IMR-90 (cell line): ENCODE measurements around the gene SPATA2. TPM values are rescaled to one million over a fixed set of nuclear protein-coding genes. Genes with fewer than 3 reads are reported as not detected.

Experiments used
- ATAC-seq: fragments of 200-7000 bp; cut with Tn5 transposase; 2 replicates; pipeline ENCODE4 v1.9.1; 2020; ENCODE audit warnings: low read depth, mild to moderate bottlenecking, moderate library complexity
- BruUV-seq: library from RNA; stranded (reverse); fragments of 400-500 nt; replicated peaks from 2 replicates; lab custom pipeline; 2021; lab: Mats Ljungman, UMichigan
- CTCF ChIA-PET: fragments of 300-600 bp; formaldehyde crosslinking; extraction: SDS; loops from one replicate; lab custom pipeline; 2021; ENCODE audit warnings: antibody characterized with exemption; lab: Yijun Ruan, JAX
- POLR2A ChIA-PET: fragments of 300-600 bp; sonication (Branson Sonifier 250); formaldehyde crosslinking; loops from one replicate; lab custom pipeline; 2022; ENCODE audit warnings: antibody characterized with exemption; ENCODE audit not compliant: unreplicated experiment; lab: Charles Lee
- DNase-seq: peaks from one replicate; pipeline ENCODE4 v3.0.0; 2013
- H2AFZ ChIP-seq: replicated peaks from 2 replicates; pipeline ENCODE3; 2013; ENCODE audit warnings: low read length, mild to moderate bottlenecking; ENCODE audit not compliant: poor library complexity
- H2AK5ac ChIP-seq: 2 replicates; pipeline ENCODE4 v1.6.1; 2013; ENCODE audit warnings: low read depth, low read length, inconsistent platforms
- H2AK9ac ChIP-seq: replicated peaks from 2 replicates; pipeline ENCODE3; 2013; ENCODE audit warnings: mild to moderate bottlenecking, low read depth, low read length, moderate library complexity; ENCODE audit not compliant: poor library complexity
- H2BK120ac ChIP-seq: 2 replicates; pipeline ENCODE4 v1.6.1; 2013; ENCODE audit warnings: low read depth, low read length, inconsistent platforms
- H2BK15ac ChIP-seq: 3 replicates; pipeline ENCODE4 v1.6.1; 2013; ENCODE audit warnings: low read depth, low read length, inconsistent platforms
- H2BK20ac ChIP-seq: 2 replicates; pipeline ENCODE4 v1.6.1; 2013; ENCODE audit warnings: low read depth, mild to moderate bottlenecking, inconsistent platforms, low read length, moderate library complexity
- H2BK5ac ChIP-seq: 2 replicates; pipeline ENCODE4 v1.6.1; 2013; ENCODE audit warnings: mild to moderate bottlenecking, low read depth, low read length, inconsistent platforms; ENCODE audit not compliant: poor library complexity, severe bottlenecking
- H3K14ac ChIP-seq: replicated peaks from 2 replicates; pipeline ENCODE4 v1.6.1; 2013; ENCODE audit warnings: low read depth, low read length, inconsistent platforms
- H3K18ac ChIP-seq: 2 replicates; pipeline ENCODE4 v1.6.1; 2013; ENCODE audit warnings: low read depth, low read length, control low read depth
- H3K23ac ChIP-seq: 2 replicates; pipeline ENCODE4 v1.6.1; 2013; ENCODE audit warnings: low read depth, low read length, inconsistent platforms
- H3K27ac ChIP-seq: 2 replicates; pipeline ENCODE4 v1.5.1; 2013; ENCODE audit warnings: mild to moderate bottlenecking, control low read depth, low read length; ENCODE audit not compliant: insufficient read depth
- H3K27me3 ChIP-seq: 2 replicates; pipeline ENCODE4 v1.6.1; 2013; ENCODE audit warnings: low read length; ENCODE audit not compliant: control insufficient read depth, insufficient read depth
- H3K36me3 ChIP-seq: 2 replicates; pipeline ENCODE4 v1.6.1; 2013; ENCODE audit warnings: low read length, mixed read lengths; ENCODE audit not compliant: control insufficient read depth, insufficient read depth
- H3K4ac ChIP-seq: 2 replicates; pipeline ENCODE4 v1.6.1; 2013; ENCODE audit warnings: low read depth, low read length, inconsistent platforms
- H3K4me1 ChIP-seq: 2 replicates; pipeline ENCODE4 v1.6.1; 2013; ENCODE audit warnings: low read length, mixed read lengths; ENCODE audit not compliant: control insufficient read depth, insufficient read depth
- H3K4me2 ChIP-seq: 2 replicates; pipeline ENCODE4 v1.6.1; 2013; ENCODE audit warnings: low read depth, mild to moderate bottlenecking, control low read depth, low read length, moderate library complexity
- H3K4me3 ChIP-seq: 2 replicates; pipeline ENCODE4 v1.5.1; 2013; ENCODE audit warnings: low read depth, mild to moderate bottlenecking, control low read depth, low read length, moderate library complexity; ENCODE audit not compliant: insufficient read depth
- H3K56ac ChIP-seq: 2 replicates; pipeline ENCODE4 v1.6.1; 2013; ENCODE audit warnings: low read length, inconsistent platforms; ENCODE audit not compliant: insufficient read depth; ENCODE audit errors: extremely low read depth
- H3K79me1 ChIP-seq, 2 experiments: 2 replicates each; pipeline ENCODE4 v1.6.1; 2013; ENCODE audit warnings: low read length in 2 of 2, inconsistent platforms in 1 of 2, low read depth in 1 of 2
- H3K9ac ChIP-seq: 2 replicates; pipeline ENCODE4 v1.6.1; 2013; ENCODE audit warnings: low read depth, low read length, control low read depth
- H3K9me1 ChIP-seq: 2 replicates; pipeline ENCODE4 v1.6.1; 2013; ENCODE audit warnings: low read length, inconsistent platforms; ENCODE audit not compliant: insufficient read depth
- H3K9me3 ChIP-seq: 2 replicates; pipeline ENCODE4 v1.6.1; 2013; ENCODE audit warnings: low read length; ENCODE audit not compliant: control insufficient read depth, insufficient read depth
- H4K20me1 ChIP-seq: 2 replicates; pipeline ENCODE4 v1.6.1; 2013; ENCODE audit warnings: low read length, inconsistent platforms; ENCODE audit not compliant: insufficient read depth
- H4K5ac ChIP-seq: 2 replicates; pipeline ENCODE4 v1.6.1; 2013; ENCODE audit warnings: mild to moderate bottlenecking, low read depth, low read length, control low read depth
- H4K8ac ChIP-seq, 2 experiments: 2 replicates each; pipeline ENCODE4 v1.6.1; 2013; ENCODE audit warnings: low read depth in 2 of 2, low read length in 2 of 2, control low read depth in 1 of 2, inconsistent platforms in 1 of 2
- H4K91ac ChIP-seq: 2 replicates; pipeline ENCODE4 v1.6.1; 2013; ENCODE audit warnings: low read depth, low read length, inconsistent platforms; ENCODE audit not compliant: insufficient read depth
- BHLHE40 ChIP-seq: fragments of 150-350 bp; IDR thresholded peaks from 2 replicates; pipeline ENCODE4 v1.6.1; 2016; ENCODE audit warnings: mild to moderate bottlenecking, low read depth, low read length
- CEBPB ChIP-seq: IDR thresholded peaks from 2 replicates; pipeline ENCODE4 v1.6.1; 2012; ENCODE audit warnings: low read depth, low read length, improper control_type of control experiment
- CHD1 ChIP-seq: IDR thresholded peaks from 2 replicates; pipeline ENCODE4 v1.6.1; 2012; ENCODE audit warnings: low read depth, low read length, improper control_type of control experiment
- CTCF ChIP-seq: conservative IDR thresholded peaks from 2 replicates; pipeline ENCODE4 v1.5.1; 2012; ENCODE audit warnings: mild to moderate bottlenecking, low read depth, low read length, improper control_type of control experiment
- ELK1 ChIP-seq: fragments of 150-350 bp; IDR thresholded peaks from 2 replicates; pipeline ENCODE4 v1.6.1; 2016; ENCODE audit warnings: low read depth, mild to moderate bottlenecking, low read length, moderate library complexity, borderline replicate concordance
- FOS ChIP-seq: fragments of 150-350 bp; IDR thresholded peaks from 2 replicates; pipeline ENCODE4 v1.6.1; 2016; ENCODE audit warnings: low read depth, low read length
- MAZ ChIP-seq: IDR thresholded peaks from 2 replicates; pipeline ENCODE4 v1.6.1; 2012; ENCODE audit warnings: low read depth, mild to moderate bottlenecking, low read length, improper control_type of control experiment, moderate library complexity, borderline replicate concordance
- MXI1 ChIP-seq: IDR thresholded peaks from 2 replicates; pipeline ENCODE4 v1.6.1; 2012; ENCODE audit warnings: low read depth, mild to moderate bottlenecking, low read length, moderate library complexity, borderline replicate concordance
- NFE2L2 ChIP-seq: fragments of 150-350 bp; IDR thresholded peaks from 2 replicates; pipeline ENCODE4 v1.6.1; 2016; ENCODE audit warnings: low read depth, mild to moderate bottlenecking, low read length
- POLR2A ChIP-seq: IDR thresholded peaks from 2 replicates; pipeline ENCODE4 v1.6.1; 2012; ENCODE audit warnings: mild to moderate bottlenecking, low read depth, low read length
- RAD21 ChIP-seq: IDR thresholded peaks from 2 replicates; pipeline ENCODE4 v1.6.1; 2012; ENCODE audit warnings: low read length, improper control_type of control experiment
- RCOR1 ChIP-seq: IDR thresholded peaks from 2 replicates; pipeline ENCODE4 v1.6.1; 2012; ENCODE audit warnings: mild to moderate bottlenecking, low read length, improper control_type of control experiment; ENCODE audit not compliant: insufficient replicate concordance
- RFX5 ChIP-seq: IDR thresholded peaks from 2 replicates; pipeline ENCODE4 v1.8.0; 2012; ENCODE audit warnings: low read depth, mild to moderate bottlenecking, low read length, moderate library complexity
- SMC3 ChIP-seq: fragments of 150-350 bp; IDR thresholded peaks from 2 replicates; pipeline ENCODE4 v1.6.1; 2016; ENCODE audit warnings: low read depth, mild to moderate bottlenecking, antibody characterized with exemption, low read length, moderate library complexity
- USF2 ChIP-seq: fragments of 150-350 bp; IDR thresholded peaks from 2 replicates; pipeline ENCODE4 v1.6.1; 2017; ENCODE audit warnings: mild to moderate bottlenecking, antibody characterized with exemption, low read length, low read depth
- WGBS, 2 experiments: methylation state at CpG; one replicate each; pipeline versions ENCODE4 v1.1.5 to v1.1.7; 2013; ENCODE audit warnings: missing lambda C conversion rate in 2 of 2; ENCODE audit not compliant: insufficient read length in 1 of 2; ENCODE audit errors: extremely low coverage in 2 of 2; 5-methylcytosine and 5-hydroxymethylcytosine counted together
- dilution Hi-C: fragments of 300-500 bp; cut with HindIII; formaldehyde crosslinking; loops from one replicate; pipeline ENCODE4 v1.14.3; 2018; ENCODE audit warnings: low sequenced_read_pairs; ENCODE audit not compliant: unreplicated experiment
- in situ Hi-C: fragments of 300-500 bp; cut with MboI; formaldehyde crosslinking; loops from 3 replicates; pipeline ENCODE4 v1.14.3; 2019; ENCODE audit warnings: low sequenced_read_pairs, inconsistent platforms, mixed read lengths
- intact Hi-C: fragments of 100-400 bp; cut with micrococcal nuclease; formaldehyde crosslinking; loops from 2 replicates; pipeline ENCODE4 v1.10.0; 2022
- polyA plus RNA-seq, 3 experiments: library from polyadenylated mRNA; depleted of rRNA; stranded (reverse); fragments of >200 nt; gene quantifications; 2 replicates each; pipeline ENCODE4 v1.2.3, GENCODE V29; 2012; ENCODE audit warnings: low replicate concordance in 1 of 3
- total RNA-seq: library from RNA; depleted of rRNA; stranded (reverse); fragments of >200 nt; gene quantifications from 2 replicates; pipeline ENCODE4 v1.2.3, GENCODE V29; 2012

The SPATA2 gene
- total and polyA plus RNA-seq, 2 of the 4 experiments (the other 2 are of a cell fraction) = 1.3 to 4.5 TPM

GRCh38 chr20:49942303-49942702, 27.0 kb upstream of the SPATA2 start:
- H3K56ac ChIP-seq = no peak overlapping the region
- 100% methylated on average over 1 of the region's 3 CpGs; no CpG with 5 or more reads in 1 of the 2 experiments for WGBS, 2 experiments
- H2AK9ac ChIP-seq = no peak overlapping the region
- no peak overlapping the region for H3K4me2 ChIP-seq
- H3K14ac ChIP-seq = no peak overlapping the region
- no peak overlapping the region for H3K23ac ChIP-seq
- BruUV-seq = no TSS peak
- peaks cover 38% of the 10 kb centered on the region for H3K36me3 ChIP-seq
- no peak overlapping the region for H2BK15ac ChIP-seq
- H3K79me1 ChIP-seq = peaks cover 21 to 72% of the 10 kb centered on the region in 2 experiments
- no peak overlapping the region for H3K4ac ChIP-seq
- dilution Hi-C loops = no loop called here
- H3K9me1 ChIP-seq = peaks cover 27% of the 10 kb centered on the region
- DNase-seq (no peak), ATAC-seq (no peak)
- H3K18ac ChIP-seq = no peak overlapping the region
- H4K8ac ChIP-seq = no peak overlapping the region
- no peak overlapping the region for H3K9ac ChIP-seq
- H3K9me3 ChIP-seq = no peaks in the 10 kb centered on the region
- intact Hi-C loops = no loop called here
- no peak overlapping the region for H4K5ac ChIP-seq
- in situ Hi-C loops = no loop called here
- no peak overlapping the region for H2BK20ac ChIP-seq
- H3K4me1 ChIP-seq = peaks cover 13% of the 10 kb centered on the region
- TF ChIP-seq USF2 = no peak
- no peak for TF ChIP-seq SMC3
- TF ChIP-seq RAD21 = no peak
- TF ChIP-seq NFE2L2 = no peak
- no peak for TF ChIP-seq CEBPB
- TF ChIP-seq RFX5 = no peak
- TF ChIP-seq ELK1 = no peak
- TF ChIP-seq RCOR1 = no peak
- TF ChIP-seq BHLHE40 = no peak
- TF ChIP-seq CTCF = no peak
- TF ChIP-seq POLR2A = no peak
- no peak for TF ChIP-seq CHD1
- TF ChIP-seq MXI1 = no peak
- TF ChIP-seq FOS = no peak
- TF ChIP-seq MAZ = no peak
- peaks cover 40% of the 10 kb centered on the region for H4K20me1 ChIP-seq
- peak overlapping the region; percentile 14 for H2BK5ac ChIP-seq
- POLR2A ChIA-PET = no interaction called here
- no peak overlapping the region for H2AFZ ChIP-seq
- H3K27ac ChIP-seq = no peak overlapping the region
- H3K27me3 ChIP-seq = no peaks in the 10 kb centered on the region
- H2AK5ac ChIP-seq = no peak overlapping the region
- H3K4me3 ChIP-seq = no peak overlapping the region
- CTCF ChIA-PET = no interaction called here
- H4K91ac ChIP-seq = no peak overlapping the region
- no peak overlapping the region for H2BK120ac ChIP-seq
